HCT116 (cell line): Measurements from ENCODE around the gene RBM47. TPM values are rescaled to one million over a fixed set of nuclear protein-coding genes. Genes with fewer than 3 reads are reported as not detected.

Source experiments
- ATAC-seq: fragments of 200-7000 bp; cut with Tn5 transposase; 2 replicates; pipeline ENCODE4 v1.9.1; 2020; ENCODE audit warnings: mild to moderate bottlenecking, moderate library complexity
- BruUV-seq: library from RNA; stranded (reverse); fragments of 400-500 nt; replicated peaks from 2 replicates; lab custom pipeline; 2021; lab: Mats Ljungman, UMichigan
- CTCF ChIA-PET: fragments of 300-600 bp; sonication (Branson Sonifier 250); formaldehyde crosslinking; loops from one replicate; lab custom pipeline; 2021; ENCODE audit warnings: antibody characterized with exemption; lab: Charles Lee
- POLR2A ChIA-PET: fragments of 300-600, 350-600 bp; sonication (Branson Sonifier 250); formaldehyde crosslinking; loops from one replicate; lab custom pipeline; 2021; ENCODE audit warnings: antibody characterized with exemption; lab: Charles Lee
- RAD21 ChIA-PET, 2 experiments: fragments of 300-600 bp; sonication (Branson Sonifier 250); formaldehyde crosslinking; loops; one replicate each; lab custom pipeline; 2023; ENCODE audit warnings: low total read pairs in 2 of 2; ENCODE audit not compliant: uncharacterized antibody in 2 of 2, unreplicated experiment in 2 of 2, low non-redundant PET in 1 of 2; lab: Charles Lee
- DNase-seq: peaks from one replicate; pipeline ENCODE4 v3.0.0-alpha.2; 2010; ENCODE audit warnings: low read depth, low spot score
- H2AFZ ChIP-seq: fragments of 200-600 bp; shearing (Covaris generic), sonication (generic); 2 replicates; pipeline ENCODE4 v1.6.1; 2017; ENCODE audit warnings: low read depth, mixed run types, mixed read lengths, antibody characterized with exemption, low read length; ENCODE audit not compliant: poor library complexity, severe bottlenecking
- H3K27ac ChIP-seq: 2 replicates; pipeline ENCODE4 v1.5.1; 2012; ENCODE audit warnings: low read depth, low read length
- H3K27me3 ChIP-seq: fragments of 200-600 bp; sonication (generic); 2 replicates; pipeline ENCODE4 v1.6.1; 2016; ENCODE audit warnings: mixed run types, low read length, mixed read lengths; ENCODE audit not compliant: insufficient read depth
- H3K36me3 ChIP-seq, 2 experiments: fragments of 200-500 bp in 1 of 2; fragments of 200-600 bp in 1 of 2; sonication (Bioruptor generic) in 1 of 2; sonication (generic) in 1 of 2; 2 replicates each; pipeline versions ENCODE4 v1.5.1 to v1.6.1; 2014 to 2016; ENCODE audit warnings: low read length in 2 of 2, inconsistent platforms in 1 of 2, mixed read lengths in 1 of 2, mixed run types in 1 of 2; ENCODE audit not compliant: insufficient read depth in 2 of 2, control insufficient read depth in 1 of 2
- H3K4me1 ChIP-seq, 2 experiments: fragments of 200-600 bp in 1 of 2; sonication (generic) in 1 of 2; 2 replicates each; pipeline versions ENCODE4 v1.5.1 to v1.6.1; 2012 to 2017; ENCODE audit warnings: low read length in 2 of 2, inconsistent platforms in 1 of 2, mild to moderate bottlenecking in 1 of 2, mixed read lengths in 1 of 2, mixed run types in 1 of 2, moderate library complexity in 1 of 2; ENCODE audit not compliant: insufficient read depth in 2 of 2, control insufficient read depth in 1 of 2
- H3K4me2 ChIP-seq: fragments of 200-600 bp; sonication (generic); 2 replicates; pipeline ENCODE4 v1.6.1; 2017; ENCODE audit warnings: mixed run types, low read length, mixed read lengths
- H3K4me3 ChIP-seq, 2 experiments: fragments of 200-600 bp in 1 of 2; sonication (generic) in 1 of 2; replicated peaks in 1 of 2; 2 replicates each; pipeline ENCODE4 v1.5.1; 2011 to 2016; ENCODE audit warnings: low read length in 2 of 2, control low read depth in 1 of 2, low read depth in 1 of 2, mild to moderate bottlenecking in 1 of 2, mixed read lengths in 1 of 2, mixed run types in 1 of 2
- H3K79me2 ChIP-seq: fragments of 200-600 bp; sonication (generic); 2 replicates; pipeline ENCODE4 v1.6.1; 2017; ENCODE audit warnings: mild to moderate bottlenecking, mixed run types, low read length, moderate library complexity, mixed read lengths; ENCODE audit not compliant: insufficient read depth
- H3K9ac ChIP-seq: fragments of 200-600 bp; sonication (generic); 2 replicates; pipeline ENCODE4 v1.6.1; 2016; ENCODE audit warnings: low read length, mixed read lengths
- H3K9me2 ChIP-seq: fragments of 200-600 bp; sonication (generic), shearing (Covaris generic); 2 replicates; pipeline ENCODE4 v1.6.1; 2017; ENCODE audit warnings: mixed run types, mild to moderate bottlenecking, moderate library complexity; ENCODE audit not compliant: insufficient read depth
- H3K9me3 ChIP-seq, 2 experiments: fragments of 200-500 bp in 1 of 2; fragments of 200-600 bp in 1 of 2; sonication (Bioruptor generic) in 1 of 2; sonication (generic) in 1 of 2; 2 replicates each; pipeline ENCODE4 v1.6.1; 2014 to 2017; ENCODE audit warnings: low read length in 2 of 2, mixed read lengths in 2 of 2, inconsistent platforms in 1 of 2, low read depth in 1 of 2, mild to moderate bottlenecking in 1 of 2, mixed run types in 1 of 2, moderate library complexity in 1 of 2; ENCODE audit not compliant: control insufficient read depth in 1 of 2, insufficient read depth in 1 of 2
- H4K20me1 ChIP-seq: fragments of 200-600 bp; sonication (generic), shearing (Covaris generic); 2 replicates; pipeline ENCODE4 v1.6.1; 2017; ENCODE audit warnings: mixed run types, mild to moderate bottlenecking, moderate library complexity; ENCODE audit not compliant: insufficient read depth
- CBX3 ChIP-seq: IDR thresholded peaks from 2 replicates; pipeline ENCODE4 v1.6.1; 2012; ENCODE audit warnings: low read depth
- CEBPB ChIP-seq: IDR thresholded peaks from 2 replicates; pipeline ENCODE4 v1.6.1; 2012; ENCODE audit warnings: low read depth
- EGR1 ChIP-seq: IDR thresholded peaks from 2 replicates; pipeline ENCODE4 v1.6.1; 2012; ENCODE audit warnings: low read depth
- ELF1 ChIP-seq: IDR thresholded peaks from 2 replicates; pipeline ENCODE4 v1.6.1; 2012; ENCODE audit warnings: low read depth, borderline replicate concordance
- EZH2phosphoT487 ChIP-seq: fragments of 200-600 bp; IDR thresholded peaks from 2 replicates; pipeline ENCODE4 v1.6.1; 2018; ENCODE audit warnings: antibody characterized with exemption, borderline replicate concordance
- FOSL1 ChIP-seq: IDR thresholded peaks from 2 replicates; pipeline ENCODE4 v1.6.1; 2012; ENCODE audit warnings: low read depth
- JUND ChIP-seq: IDR thresholded peaks from 2 replicates; pipeline ENCODE4 v1.6.1; 2012
- POLR2A ChIP-seq: IDR thresholded peaks from 2 replicates; pipeline ENCODE4 v1.7.0; 2011; ENCODE audit warnings: borderline replicate concordance; ENCODE audit not compliant: insufficient read depth, insufficient read length; ENCODE audit errors: extremely low read depth
- RAD21 ChIP-seq: IDR thresholded peaks from 2 replicates; pipeline ENCODE4 v1.6.1; 2012; ENCODE audit warnings: low read depth, mild to moderate bottlenecking
- SIN3A ChIP-seq: IDR thresholded peaks from 2 replicates; pipeline ENCODE4 v1.6.1; 2012; ENCODE audit warnings: low read depth
- SP1 ChIP-seq: IDR thresholded peaks from 2 replicates; pipeline ENCODE4 v1.6.1; 2012; ENCODE audit warnings: low read depth
- SRF ChIP-seq: IDR thresholded peaks from 2 replicates; pipeline ENCODE4 v1.6.1; 2012; ENCODE audit warnings: low read depth
- TCF7L2 ChIP-seq: IDR thresholded peaks from 2 replicates; pipeline ENCODE4 v1.7.0; 2011; ENCODE audit warnings: borderline replicate concordance, inconsistent platforms; ENCODE audit not compliant: insufficient read depth, insufficient read length; ENCODE audit errors: extremely low read depth
- YY1 ChIP-seq: IDR thresholded peaks from 2 replicates; pipeline ENCODE4 v1.6.1; 2011; ENCODE audit warnings: low read length, low read depth, moderate library complexity, mild to moderate bottlenecking; ENCODE audit not compliant: insufficient replicate concordance; ENCODE audit errors: extremely low read depth
- ZFX ChIP-seq: fragments of 450-650 bp; IDR thresholded peaks from 2 replicates; pipeline ENCODE4 v1.6.1; 2017
- intact Hi-C: fragments of 100-400 bp; cut with micrococcal nuclease; formaldehyde crosslinking; loops from 2 replicates; pipeline ENCODE4 v1.10.0; 2022
- total RNA-seq: library from RNA; stranded (reverse); gene quantifications from one replicate; pipeline ENCODE4 v1.2.1, GENCODE V29; 2021; ENCODE audit not compliant: unreplicated experiment
- TF ChIP-seq, protein P1 (sequence below): IDR thresholded peaks from 2 replicates; pipeline ENCODE4 v1.6.1; 2012; ENCODE audit warnings: low read depth
- TF ChIP-seq, protein P2 (sequence below): IDR thresholded peaks from 2 replicates; pipeline ENCODE4 v1.6.1; 2011; ENCODE audit warnings: mild to moderate bottlenecking, low read length, moderate library complexity; ENCODE audit not compliant: insufficient replicate concordance; ENCODE audit errors: extremely low read depth
- TF ChIP-seq, protein P3 (sequence below): IDR thresholded peaks from 2 replicates; pipeline ENCODE4 v1.6.1; 2012
- TF ChIP-seq, protein P4 (sequence below): IDR thresholded peaks from 2 replicates; pipeline ENCODE4 v1.6.1; 2012

The RBM47 gene
- total RNA-seq, 1 experiment from 2014 or later: 22.2 TPM

DNA sequence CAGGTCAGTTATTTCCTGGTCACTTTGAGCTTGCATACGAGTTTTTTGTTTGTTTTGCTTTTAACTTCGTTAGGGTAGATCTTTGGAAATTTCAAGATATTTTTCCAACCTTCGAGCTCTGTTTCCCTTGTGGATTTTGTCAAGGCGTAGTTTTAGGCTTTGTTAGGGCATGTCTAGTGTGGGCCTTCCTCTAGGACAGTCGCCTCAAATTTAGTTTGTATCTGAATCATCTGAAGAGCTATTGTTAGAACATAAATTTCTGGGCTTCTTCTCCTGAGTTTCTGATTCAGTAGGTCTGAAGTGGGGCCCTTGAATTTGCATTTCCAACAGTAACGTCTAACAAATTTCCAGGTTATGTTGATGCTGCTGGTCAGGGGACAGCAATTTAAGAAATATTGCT lies 48.8 kb upstream of the RBM47 start:
- intact Hi-C loops: no loop called here
- no peak overlapping the region for H3K27ac ChIP-seq
- H4K20me1 ChIP-seq: no peaks in the 10 kb centered on the region
- ChIA-PET RAD21 (no interaction called here), CTCF (no interaction called here), POLR2A (no interaction called here)
- peaks cover under 1 to 6% of the 10 kb centered on the region in 2 experiments; a peak in 3 of 4 replicates for H3K4me1 ChIP-seq
- no peak overlapping the region for H3K4me3 ChIP-seq
- TF ChIP-seq, protein P1, sequence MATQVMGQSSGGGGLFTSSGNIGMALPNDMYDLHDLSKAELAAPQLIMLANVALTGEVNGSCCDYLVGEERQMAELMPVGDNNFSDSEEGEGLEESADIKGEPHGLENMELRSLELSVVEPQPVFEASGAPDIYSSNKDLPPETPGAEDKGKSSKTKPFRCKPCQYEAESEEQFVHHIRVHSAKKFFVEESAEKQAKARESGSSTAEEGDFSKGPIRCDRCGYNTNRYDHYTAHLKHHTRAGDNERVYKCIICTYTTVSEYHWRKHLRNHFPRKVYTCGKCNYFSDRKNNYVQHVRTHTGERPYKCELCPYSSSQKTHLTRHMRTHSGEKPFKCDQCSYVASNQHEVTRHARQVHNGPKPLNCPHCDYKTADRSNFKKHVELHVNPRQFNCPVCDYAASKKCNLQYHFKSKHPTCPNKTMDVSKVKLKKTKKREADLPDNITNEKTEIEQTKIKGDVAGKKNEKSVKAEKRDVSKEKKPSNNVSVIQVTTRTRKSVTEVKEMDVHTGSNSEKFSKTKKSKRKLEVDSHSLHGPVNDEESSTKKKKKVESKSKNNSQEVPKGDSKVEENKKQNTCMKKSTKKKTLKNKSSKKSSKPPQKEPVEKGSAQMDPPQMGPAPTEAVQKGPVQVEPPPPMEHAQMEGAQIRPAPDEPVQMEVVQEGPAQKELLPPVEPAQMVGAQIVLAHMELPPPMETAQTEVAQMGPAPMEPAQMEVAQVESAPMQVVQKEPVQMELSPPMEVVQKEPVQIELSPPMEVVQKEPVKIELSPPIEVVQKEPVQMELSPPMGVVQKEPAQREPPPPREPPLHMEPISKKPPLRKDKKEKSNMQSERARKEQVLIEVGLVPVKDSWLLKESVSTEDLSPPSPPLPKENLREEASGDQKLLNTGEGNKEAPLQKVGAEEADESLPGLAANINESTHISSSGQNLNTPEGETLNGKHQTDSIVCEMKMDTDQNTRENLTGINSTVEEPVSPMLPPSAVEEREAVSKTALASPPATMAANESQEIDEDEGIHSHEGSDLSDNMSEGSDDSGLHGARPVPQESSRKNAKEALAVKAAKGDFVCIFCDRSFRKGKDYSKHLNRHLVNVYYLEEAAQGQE: no peak
- TF ChIP-seq RAD21 (no peak), EGR1 (no peak), ZFX (no peak), POLR2A (no peak), CBX3 (no peak), SIN3A (no peak), ELF1 (no peak), FOSL1 (no peak), TCF7L2 (no peak), YY1 (no peak), JUND (no peak), SRF (no peak), EZH2phosphoT487 (no peak), SP1 (no peak), CEBPB (no peak)
- TF ChIP-seq, protein P2, sequence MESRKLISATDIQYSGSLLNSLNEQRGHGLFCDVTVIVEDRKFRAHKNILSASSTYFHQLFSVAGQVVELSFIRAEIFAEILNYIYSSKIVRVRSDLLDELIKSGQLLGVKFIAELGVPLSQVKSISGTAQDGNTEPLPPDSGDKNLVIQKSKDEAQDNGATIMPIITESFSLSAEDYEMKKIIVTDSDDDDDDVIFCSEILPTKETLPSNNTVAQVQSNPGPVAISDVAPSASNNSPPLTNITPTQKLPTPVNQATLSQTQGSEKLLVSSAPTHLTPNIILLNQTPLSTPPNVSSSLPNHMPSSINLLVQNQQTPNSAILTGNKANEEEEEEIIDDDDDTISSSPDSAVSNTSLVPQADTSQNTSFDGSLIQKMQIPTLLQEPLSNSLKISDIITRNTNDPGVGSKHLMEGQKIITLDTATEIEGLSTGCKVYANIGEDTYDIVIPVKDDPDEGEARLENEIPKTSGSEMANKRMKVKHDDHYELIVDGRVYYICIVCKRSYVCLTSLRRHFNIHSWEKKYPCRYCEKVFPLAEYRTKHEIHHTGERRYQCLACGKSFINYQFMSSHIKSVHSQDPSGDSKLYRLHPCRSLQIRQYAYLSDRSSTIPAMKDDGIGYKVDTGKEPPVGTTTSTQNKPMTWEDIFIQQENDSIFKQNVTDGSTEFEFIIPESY: no peak
- TF ChIP-seq, protein P3, sequence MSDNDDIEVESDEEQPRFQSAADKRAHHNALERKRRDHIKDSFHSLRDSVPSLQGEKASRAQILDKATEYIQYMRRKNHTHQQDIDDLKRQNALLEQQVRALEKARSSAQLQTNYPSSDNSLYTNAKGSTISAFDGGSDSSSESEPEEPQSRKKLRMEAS: no peak
- TF ChIP-seq, protein P4, sequence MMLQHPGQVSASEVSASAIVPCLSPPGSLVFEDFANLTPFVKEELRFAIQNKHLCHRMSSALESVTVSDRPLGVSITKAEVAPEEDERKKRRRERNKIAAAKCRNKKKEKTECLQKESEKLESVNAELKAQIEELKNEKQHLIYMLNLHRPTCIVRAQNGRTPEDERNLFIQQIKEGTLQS: no peak
- H3K9me3 ChIP-seq: no peaks in the 10 kb centered on the region
- H3K36me3 ChIP-seq: no peaks in the 10 kb centered on the region
- no peaks in the 10 kb centered on the region for H3K27me3 ChIP-seq
- no TSS peak for BruUV-seq
- H3K79me2 ChIP-seq: no peaks in the 10 kb centered on the region
- no peak overlapping the region for H2AFZ ChIP-seq
- no peak overlapping the region for H3K4me2 ChIP-seq
- H3K9ac ChIP-seq: no peak overlapping the region
- DNase-seq (no peak), ATAC-seq (no peak)
- no peaks in the 10 kb centered on the region for H3K9me2 ChIP-seq
